ENCODE data around the gene PTPRN2.

- TF ChIP-seq POLR2A (IDR thresholded peaks at IDR 0.05) (no peak), CTCF (IDR thresholded peaks at IDR 0.05) (no peak)
Observed at GRCh38 chr7:158460665-158461064, 127.0 kb downstream of the PTPRN2 start.
